CD4-positive, alpha-beta T cell (primary cell): ENCODE measurements around the gene LIN28B. TPM values are rescaled to one million over a fixed set of nuclear protein-coding genes. Genes with fewer than 3 reads are reported as not detected.

Experiments used
- ATAC-seq: fragments of 200-7000 bp; cut with Tn5 transposase; one replicate; pipeline ENCODE4 v1.10.0; 2022; ENCODE audit warnings: mild to moderate bottlenecking; ENCODE audit not compliant: poor library complexity
- CTCF ChIA-PET: fragments of 350-600 bp; sonication (Branson Sonifier 250); formaldehyde crosslinking; loops from one replicate; lab custom pipeline; 2021; ENCODE audit warnings: antibody characterized with exemption, inconsistent platforms; lab: Charles Lee
- POLR2A ChIA-PET: fragments of 350-600 bp; sonication (Branson Sonifier 250); formaldehyde crosslinking; loops from one replicate; lab custom pipeline; 2021; ENCODE audit warnings: antibody characterized with exemption, inconsistent platforms; lab: Charles Lee
- DNase-seq, 14 experiments: peaks; one replicate each; pipeline ENCODE4 v3.0.0-alpha.2; 2013 to 2020; ENCODE audit warnings: mixed read lengths in 2 of 14
- H3K27ac ChIP-seq, 2 donors: one replicate each; pipeline versions ENCODE4 v1.5.1 to v1.7.0; 2013; ENCODE audit warnings: low read length in 2 of 2, low read depth in 1 of 2, mild to moderate bottlenecking in 1 of 2
- H3K27me3 ChIP-seq, 2 experiments: 1 replicate in 1 of 2; 2 replicates in 1 of 2; pipeline versions ENCODE4 v1.6.1 to v1.7.0; 2013; ENCODE audit warnings: low read length in 2 of 2, control low read depth in 1 of 2, mild to moderate bottlenecking in 1 of 2, moderate library complexity in 1 of 2; ENCODE audit not compliant: insufficient read depth in 2 of 2, control insufficient read depth in 1 of 2
- H3K36me3 ChIP-seq: one replicate; pipeline ENCODE4 v1.6.1; 2013; ENCODE audit warnings: low read length, control low read depth; ENCODE audit not compliant: insufficient read depth
- H3K4me1 ChIP-seq: one replicate; pipeline ENCODE4 v1.6.1; 2013; ENCODE audit warnings: low read length, control low read depth; ENCODE audit not compliant: insufficient read depth
- H3K4me3 ChIP-seq: one replicate; pipeline ENCODE4 v1.5.1; 2013; ENCODE audit warnings: mild to moderate bottlenecking, low read length, moderate library complexity
- H3K9me3 ChIP-seq, 2 experiments: 1 replicate in 1 of 2; 2 replicates in 1 of 2; pipeline versions ENCODE4 v1.6.1 to v1.7.0; 2013; ENCODE audit warnings: low read length in 2 of 2, mild to moderate bottlenecking in 2 of 2, control low read depth in 1 of 2, moderate library complexity in 1 of 2; ENCODE audit not compliant: control insufficient read depth in 1 of 2, insufficient read depth in 1 of 2
- H3K27ac Mint-ChIP-seq: one replicate; pipeline ENCODE4 v1.8.0; 2020; ENCODE audit warnings: mixed read lengths
- H3K27me3 Mint-ChIP-seq: one replicate; pipeline ENCODE4 v1.8.0; 2021; ENCODE audit warnings: mixed read lengths
- H3K36me3 Mint-ChIP-seq: one replicate; pipeline ENCODE4 v1.8.0; 2021; ENCODE audit warnings: low read depth, mixed read lengths
- H3K4me1 Mint-ChIP-seq: one replicate; pipeline ENCODE4 v1.8.0; 2021; ENCODE audit warnings: low read depth, mixed read lengths
- H3K4me3 Mint-ChIP-seq: one replicate; pipeline ENCODE4 v1.8.0; 2020; ENCODE audit warnings: mild to moderate bottlenecking, mixed read lengths
- H3K9me3 Mint-ChIP-seq: one replicate; pipeline ENCODE4 v1.8.0; 2020; ENCODE audit warnings: mixed read lengths
- intact Hi-C, 2 experiments: fragments of 100-400 bp; cut with DNase I in 1 of 2; cut with micrococcal nuclease in 1 of 2; formaldehyde crosslinking; loops; one replicate each; pipeline versions ENCODE4 v1.15.1 to v1.9.0; 2023 to 2025; cut with DNase I, micrococcal nuclease
- total RNA-seq, 174 experiments: library from RNA in 2 of 174; stranded (reverse) in 2 of 174; gene quantifications; one replicate each; pipeline ENCODE4 v1.2.3 and lab custom pipeline; 2021 to 2026
- TF ChIP-seq, protein P1 (sequence below): fragments of 200-600 bp; IDR thresholded peaks from one replicate; pipeline ENCODE4 v1.8.0; 2022; ENCODE audit warnings: antibody characterized with exemption, mild to moderate bottlenecking

The LIN28B gene
- total RNA-seq, 2 experiments from 2014 or later, result not detected

GRCh38 chr6:105113422-105113821 is 156.5 kb downstream of the LIN28B start:
- POLR2A ChIA-PET, result no interaction called here
- ATAC-seq, result no peak

GRCh38 chr6:105116150-105116549 is 159.2 kb downstream of the LIN28B start:
- Histone ChIP-seq H3K9me3 (no peaks in the 10 kb centered on the region), H3K4me1 (no peaks in the 10 kb centered on the region), H3K36me3 (no peaks in the 10 kb centered on the region), H3K4me3 (no peak overlapping the region), H3K27me3 (no peaks in the 10 kb centered on the region), H3K27ac (no peak overlapping the region)
- no peak overlapping the region for H3K4me3 Mint-ChIP-seq
- no peak overlapping the region for H3K27ac Mint-ChIP-seq
- TF ChIP-seq, protein P1, sequence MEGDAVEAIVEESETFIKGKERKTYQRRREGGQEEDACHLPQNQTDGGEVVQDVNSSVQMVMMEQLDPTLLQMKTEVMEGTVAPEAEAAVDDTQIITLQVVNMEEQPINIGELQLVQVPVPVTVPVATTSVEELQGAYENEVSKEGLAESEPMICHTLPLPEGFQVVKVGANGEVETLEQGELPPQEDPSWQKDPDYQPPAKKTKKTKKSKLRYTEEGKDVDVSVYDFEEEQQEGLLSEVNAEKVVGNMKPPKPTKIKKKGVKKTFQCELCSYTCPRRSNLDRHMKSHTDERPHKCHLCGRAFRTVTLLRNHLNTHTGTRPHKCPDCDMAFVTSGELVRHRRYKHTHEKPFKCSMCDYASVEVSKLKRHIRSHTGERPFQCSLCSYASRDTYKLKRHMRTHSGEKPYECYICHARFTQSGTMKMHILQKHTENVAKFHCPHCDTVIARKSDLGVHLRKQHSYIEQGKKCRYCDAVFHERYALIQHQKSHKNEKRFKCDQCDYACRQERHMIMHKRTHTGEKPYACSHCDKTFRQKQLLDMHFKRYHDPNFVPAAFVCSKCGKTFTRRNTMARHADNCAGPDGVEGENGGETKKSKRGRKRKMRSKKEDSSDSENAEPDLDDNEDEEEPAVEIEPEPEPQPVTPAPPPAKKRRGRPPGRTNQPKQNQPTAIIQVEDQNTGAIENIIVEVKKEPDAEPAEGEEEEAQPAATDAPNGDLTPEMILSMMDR, result no peak
- POLR2A ChIA-PET, result no interaction called here
- CTCF ChIA-PET, result no interaction called here
- no peaks in the 10 kb centered on the region for H3K9me3 Mint-ChIP-seq
- no peak for DNase-seq
- H3K27me3 Mint-ChIP-seq, result peaks cover 28% of the 10 kb centered on the region
- H3K4me1 Mint-ChIP-seq, result no peaks in the 10 kb centered on the region
- no peaks in the 10 kb centered on the region for H3K36me3 Mint-ChIP-seq
- ATAC-seq, result no peak
- intact Hi-C loops, result no loop called here

More at GRCh38 chr6:105113422-105113821, 156.5 kb downstream of the LIN28B start:
- Mint-ChIP-seq H3K27ac (no peak overlapping the region), H3K4me1 (no peaks in the 10 kb centered on the region), H3K27me3 (peaks cover 29% of the 10 kb centered on the region), H3K4me3 (no peak overlapping the region), H3K9me3 (no peaks in the 10 kb centered on the region), H3K36me3 (no peaks in the 10 kb centered on the region)
- DNase-seq, result no peak
- intact Hi-C loops, result no loop called here
- Histone ChIP-seq H3K4me1 (no peaks in the 10 kb centered on the region), H3K27me3 (peaks cover 0 to 7% of the 10 kb centered on the region in 2 experiments), H3K4me3 (no peak overlapping the region), H3K36me3 (no peaks in the 10 kb centered on the region), H3K27ac (no peak overlapping the region), H3K9me3 (no peaks in the 10 kb centered on the region)
- CTCF ChIA-PET, result no interaction called here
- TF ChIP-seq, protein P1, result no peak

- Mint-ChIP-seq H3K4me3 (no peak overlapping the region), H3K27me3 (peaks cover 28% of the 10 kb centered on the region), H3K4me1 (no peaks in the 10 kb centered on the region), H3K36me3 (no peaks in the 10 kb centered on the region), H3K27ac (no peak overlapping the region), H3K9me3 (no peaks in the 10 kb centered on the region)
- no peaks in the 10 kb centered on the region for H3K36me3 ChIP-seq
- H3K27ac ChIP-seq, result no peak overlapping the region
- intact Hi-C loops, result no loop called here
- ChIA-PET CTCF (no interaction called here), POLR2A (no interaction called here)
- no peaks in the 10 kb centered on the region for H3K4me1 ChIP-seq
- DNase-seq, result no peak
- H3K4me3 ChIP-seq, result no peak overlapping the region
- TF ChIP-seq, protein P1, result no peak
- no peak for ATAC-seq
- no peaks in the 10 kb centered on the region for H3K27me3 ChIP-seq
- no peaks in the 10 kb centered on the region for H3K9me3 ChIP-seq
Measured at GRCh38 chr6:105120570-105120969, 163.7 kb downstream of the LIN28B start.
